OCI-M1 (cell line): ENCODE data around the gene OR7A5.
A peak's percentile ranks its signal among the peaks of the same experiment; 100 is the strongest.
"Not testable (repeated sequence)": the region's sequence is repeated elsewhere in the genome, so short reads cannot be mapped to it uniquely, and the experiment has no call there.

Experiments
- DNase-seq: peaks from one replicate; lab custom pipeline; 2025; lab: John Stamatoyannopoulos, UW

The OR7A5 gene

DNA sequence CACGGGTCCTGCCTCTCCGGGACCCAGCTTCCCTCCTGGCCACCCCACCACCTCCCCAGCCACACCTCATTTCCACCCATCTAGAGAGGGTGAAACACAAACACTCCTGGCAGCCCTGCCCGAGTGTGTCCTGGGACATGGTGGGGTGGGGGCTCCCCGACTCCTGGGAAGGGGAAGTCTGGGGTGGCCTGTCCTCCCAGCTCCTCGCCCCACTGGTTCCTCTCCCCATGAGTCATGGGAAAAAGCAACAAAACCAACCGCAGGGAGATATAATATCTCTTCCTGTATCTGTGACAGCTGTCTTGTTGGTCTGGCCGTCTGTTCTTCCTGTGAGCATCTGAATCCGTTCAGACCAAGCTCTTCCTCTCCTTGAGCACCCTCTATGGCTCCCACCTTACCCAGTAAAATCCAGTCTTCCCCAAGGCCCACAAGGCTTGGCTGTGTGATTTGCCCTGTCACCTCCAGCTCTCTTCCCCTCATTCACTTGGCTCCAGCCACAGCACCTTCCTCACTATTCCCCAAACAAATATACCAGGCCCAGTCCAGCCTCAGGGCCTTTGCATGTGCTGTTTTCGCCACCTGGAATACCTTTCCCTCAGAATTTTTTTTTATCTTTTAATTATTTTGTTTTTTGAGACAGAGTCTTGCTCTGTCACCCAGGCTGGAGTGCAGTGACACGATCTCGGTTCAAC is 49.7 kb downstream of the OR7A5 start:
- peak; percentile 99 for DNase-seq

DNA sequence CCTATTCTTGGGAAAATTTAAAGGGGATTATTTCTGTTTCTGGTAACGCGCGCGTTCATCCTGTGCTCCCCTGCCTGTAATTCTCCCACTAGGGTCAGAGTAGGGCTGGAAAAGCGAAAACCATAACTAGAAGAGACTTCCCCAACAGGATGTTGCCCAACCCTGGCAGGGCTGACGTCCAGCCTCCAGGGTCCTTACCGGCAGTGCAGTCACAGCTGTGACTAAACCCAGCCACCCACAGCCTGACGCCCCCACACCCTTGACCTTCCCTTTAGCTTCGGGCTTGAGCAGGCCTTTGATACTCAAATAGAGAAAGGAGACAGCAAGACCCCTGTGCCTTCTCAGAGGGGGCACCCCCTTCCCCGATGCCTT is 50.3 kb downstream of the OR7A5 start:
- DNase-seq: peak; percentile 98

DNA sequence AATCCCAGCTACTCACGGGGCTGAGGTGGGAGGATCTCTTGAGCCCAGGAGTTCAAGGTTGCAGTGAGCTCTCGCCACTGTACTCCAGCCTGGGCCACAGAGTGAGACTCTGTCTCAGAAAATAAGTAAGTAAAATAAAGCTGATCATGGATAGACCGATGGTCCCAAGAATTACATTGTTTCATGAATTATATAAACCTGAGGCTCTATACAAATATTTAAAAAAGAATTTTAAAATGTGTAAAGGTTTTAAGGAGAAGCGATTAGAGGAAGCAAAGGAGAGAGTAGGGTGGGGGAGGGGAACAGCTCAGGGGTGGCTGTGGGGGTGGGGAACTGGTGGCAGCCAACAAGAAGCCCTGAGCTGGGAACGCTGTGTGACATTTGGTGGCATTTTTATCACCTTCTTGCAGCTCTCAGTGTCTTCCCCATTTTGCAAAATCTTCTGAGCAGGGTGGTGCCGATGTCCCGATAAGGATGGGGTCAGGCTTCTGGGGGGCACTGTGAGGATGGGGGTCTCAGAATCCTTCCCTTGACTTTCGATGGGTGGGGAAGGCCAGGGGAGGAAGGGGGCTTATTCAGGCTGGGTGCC is 51.5 kb downstream of the OR7A5 start:
- DNase-seq: peak; percentile 96

DNA sequence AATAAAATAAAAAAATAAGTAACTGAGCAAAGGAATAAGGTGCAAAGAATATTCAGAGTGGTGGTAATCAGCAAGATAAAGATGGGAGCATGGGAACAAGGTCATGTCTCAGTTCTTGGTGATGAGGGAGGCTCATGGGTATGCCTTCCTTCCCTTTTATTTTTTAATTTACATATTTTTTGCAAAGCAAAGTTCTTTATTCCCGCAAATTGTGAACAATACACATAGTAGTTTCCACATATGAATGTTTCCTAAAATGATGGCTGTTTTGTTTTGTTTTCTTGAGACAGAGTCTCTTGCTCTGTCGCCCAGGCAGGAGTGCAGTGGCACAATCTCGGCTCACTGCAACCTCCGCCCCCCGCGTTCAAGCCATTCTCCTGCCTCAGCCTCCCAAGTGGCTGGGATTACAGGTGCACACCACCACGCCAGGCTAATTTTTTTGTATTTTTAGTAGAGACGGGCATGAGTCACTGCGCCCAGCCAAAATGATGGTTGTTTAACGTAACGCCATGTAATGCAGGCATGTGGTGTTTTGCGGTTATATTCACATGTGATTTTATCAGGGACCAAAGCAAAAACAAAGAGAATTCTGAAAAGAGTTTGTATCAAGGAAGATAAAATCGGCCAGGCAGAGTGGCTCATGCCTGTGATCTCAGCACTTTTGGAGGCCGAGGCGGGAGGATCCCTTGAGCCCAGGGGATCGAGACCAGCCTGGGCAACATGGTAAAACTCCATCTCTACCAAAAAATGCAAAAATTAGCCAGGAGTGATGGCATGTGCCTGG is 52.2 kb downstream of the OR7A5 start:
- DNase-seq: no peak

DNA sequence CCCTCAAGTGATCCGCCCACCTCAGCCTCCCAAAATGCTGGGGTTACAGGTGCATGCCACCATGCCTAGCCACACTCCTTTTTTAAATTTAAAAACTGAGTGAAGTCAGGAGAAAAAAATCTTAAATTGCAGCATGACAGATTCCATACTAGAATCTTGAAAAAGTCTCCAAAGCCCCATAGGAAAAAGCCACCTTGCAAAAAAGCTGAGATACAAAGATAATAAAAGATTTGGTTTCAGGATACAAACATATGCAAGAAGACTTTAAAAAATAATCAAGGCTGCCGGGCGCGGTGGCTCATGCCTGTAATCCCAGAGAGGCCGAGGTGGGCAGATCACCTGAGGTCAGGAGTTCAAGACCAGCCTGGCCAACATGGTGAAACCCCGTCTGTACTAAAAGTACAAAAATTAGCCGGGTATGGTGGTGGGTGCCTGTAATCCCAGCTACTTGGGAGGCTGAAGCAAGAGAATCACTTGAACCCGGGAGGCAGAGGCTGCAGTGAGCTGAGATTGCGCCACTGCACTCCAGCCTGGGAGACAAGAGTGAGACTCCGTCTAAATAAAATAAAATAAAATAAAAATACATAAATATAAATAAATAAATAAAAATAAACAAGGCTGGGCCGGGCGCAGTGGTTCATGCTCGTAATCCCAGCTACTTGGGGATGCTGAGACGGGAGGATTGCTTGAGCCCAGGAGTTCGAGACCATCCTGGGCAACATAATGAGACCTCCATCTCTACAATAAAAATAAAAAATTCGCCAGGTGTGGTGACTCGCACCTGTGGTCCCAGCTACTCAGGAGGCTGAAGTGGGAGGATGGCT is 53.1 kb downstream of the OR7A5 start:
- not testable (repeated sequence) for DNase-seq

- DNase-seq: not testable (repeated sequence)
Measured at GRCh38 chr19:14780622-14781225, 54.3 kb downstream of the OR7A5 start.

GRCh38 chr19:14779151-14779550 is 55.8 kb downstream of the OR7A5 start:
- DNase-seq: no peak

DNA sequence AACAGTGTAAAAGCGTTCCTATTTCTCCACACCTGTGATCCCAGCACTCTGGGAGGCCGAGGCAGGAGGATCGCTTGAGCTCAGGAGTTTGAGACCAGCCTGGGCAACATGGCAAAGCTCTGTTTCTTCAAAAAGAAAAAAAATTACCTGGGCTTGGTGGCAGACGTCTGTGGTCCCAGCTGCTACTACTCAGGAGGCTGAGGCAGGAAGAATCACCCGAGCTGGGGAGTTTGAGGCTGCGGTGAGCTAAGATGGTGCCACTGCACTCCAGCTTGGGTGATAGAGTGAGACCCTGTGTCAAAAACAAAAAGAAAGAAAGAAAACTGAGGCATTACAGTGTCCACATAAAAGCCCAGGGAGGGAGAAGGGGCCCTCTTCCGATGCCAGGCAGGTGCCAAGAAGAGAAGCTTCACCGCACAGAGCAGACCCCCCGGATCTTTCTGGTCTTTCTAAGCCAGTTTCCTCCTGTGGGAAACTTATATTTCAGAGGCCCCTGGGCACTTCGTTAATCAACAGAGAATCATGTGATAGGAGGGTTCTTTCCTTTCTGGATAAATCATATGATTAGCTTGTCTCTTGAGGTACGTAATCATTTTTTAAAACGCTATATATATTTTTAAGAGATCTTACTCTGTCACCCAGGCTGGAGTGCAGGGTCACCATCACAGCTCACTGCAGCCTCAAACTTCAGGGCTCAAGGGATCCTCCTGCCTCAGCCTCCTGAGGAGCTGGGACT is 56.7 kb downstream of the OR7A5 start, which contains the start of gene ADGRE2:
Gene ADGRE2 (minus strand): TSS at position 451 of the 736 bp plus-strand sequence. CDS start 1,804 bp downstream, outside the sequence.
- not testable (repeated sequence) for DNase-seq

GRCh38 chr19:14777645-14778044 is 57.3 kb downstream of the OR7A5 start:
- DNase-seq: not testable (repeated sequence)
